Aorta (tissue), 5 donors: ENCODE results near the gene OSBPL10. TPM values are rescaled to one million over a fixed set of nuclear protein-coding genes. Genes with fewer than 3 reads are reported as not detected.

Experiments
- ATAC-seq: fragments of 200-7000 bp; cut with Tn5 transposase; one replicate; pipeline ENCODE4 v1.9.1; 2022; ENCODE audit warnings: moderate library complexity; ENCODE audit not compliant: low FRiP score
- DNase-seq, 2 donors: peaks; one replicate each; pipeline ENCODE4 v3.0.0-alpha.2; 2020
- H3K27ac ChIP-seq, 2 donors: one replicate each; pipeline ENCODE4 v1.5.1; 2013; ENCODE audit warnings: low read length in 2 of 2, mild to moderate bottlenecking in 2 of 2, moderate library complexity in 2 of 2, control low read depth in 1 of 2, inconsistent platforms in 1 of 2, low read depth in 1 of 2
- H3K27me3 ChIP-seq, 2 donors: one replicate each; pipeline ENCODE4 v1.6.1; 2013; ENCODE audit warnings: control low read depth in 1 of 2, low read length in 1 of 2, mild to moderate bottlenecking in 1 of 2, moderate library complexity in 1 of 2; ENCODE audit not compliant: insufficient read depth in 2 of 2, control insufficient read depth in 1 of 2
- H3K36me3 ChIP-seq, 2 donors: one replicate each; pipeline ENCODE4 v1.6.1; 2013; ENCODE audit warnings: control low read depth in 1 of 2, low read length in 1 of 2, mild to moderate bottlenecking in 1 of 2; ENCODE audit not compliant: insufficient read depth in 2 of 2, control insufficient read depth in 1 of 2
- H3K4me1 ChIP-seq, 2 donors: one replicate each; pipeline ENCODE4 v1.6.1; 2013; ENCODE audit warnings: low read length in 2 of 2, control low read depth in 1 of 2, mild to moderate bottlenecking in 1 of 2, moderate library complexity in 1 of 2; ENCODE audit not compliant: insufficient read depth in 2 of 2, control insufficient read depth in 1 of 2
- H3K4me3 ChIP-seq, 2 donors: one replicate each; pipeline ENCODE4 v1.5.1; 2013; ENCODE audit warnings: low read length in 2 of 2, control low read depth in 1 of 2, mild to moderate bottlenecking in 1 of 2
- H3K9me3 ChIP-seq: one replicate; pipeline ENCODE4 v1.6.1; 2013; ENCODE audit warnings: mild to moderate bottlenecking, low read length; ENCODE audit not compliant: control insufficient read depth
- WGBS, 2 donors: extraction: QIAGEN DNeasy Blood & Tissue Kit; methylation state at CpG; one replicate each; pipeline ENCODE4 v1.1.7; 2013; 5-methylcytosine and 5-hydroxymethylcytosine counted together
- intact Hi-C, 2 donors: fragments of 100-400 bp; cut with DNase I; formaldehyde crosslinking; loops; one replicate each; pipeline versions ENCODE4 v1.14.2 to v1.15.0; 2022
- polyA plus RNA-seq, 2 donors: library from polyadenylated mRNA; stranded (reverse); fragments of 200-250 nt; gene quantifications; one replicate each; pipeline ENCODE4 v1.2.3, GENCODE V29; 2013
- total RNA-seq, 2 donors: library from RNA; stranded (reverse); fragmentation: NEBNext Ultra II Directional; extraction: Animal tissue kit (Norgen Biotek cat#: 25700); gene quantifications; one replicate each; pipeline ENCODE4 v1.2.1, GENCODE V29; 2021
- donor health status: healthy with polysubstance abuse.
- donor health status: Bipolar disorder and iron deficiency.
- donor health status: DM: no; HTN: no; CAD: no.
- donor health status: DM: no; HTN: no; CAD: no.
- donor health status: DM: yes; HTN: yes; CAD: no.

OSBPL10 gene
- total and polyA plus RNA-seq, 4 donors, result 3.1 to 47.9 (median 17.4) TPM

DNA sequence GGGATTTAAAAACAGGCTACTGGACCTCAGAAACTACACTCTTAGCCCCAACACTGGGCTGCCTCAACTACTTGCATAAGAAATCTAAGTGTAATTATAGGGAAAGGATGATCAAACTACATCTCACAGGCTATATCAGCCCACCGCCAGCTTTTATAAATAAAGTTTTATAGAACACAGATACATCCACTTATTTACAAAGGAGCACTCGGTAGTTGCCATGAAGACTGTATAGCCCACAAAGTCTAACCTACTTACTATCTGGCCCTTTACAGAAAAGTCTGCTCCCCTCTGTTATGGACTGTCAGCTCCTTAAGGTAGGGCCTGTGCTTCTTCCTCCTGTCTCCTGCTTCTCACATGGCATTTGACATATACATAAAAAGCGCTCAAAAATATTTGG is 9.5 kb downstream of the OSBPL10 start:
- intact Hi-C loops, result no loop called here
- WGBS, 2 donors, result 96 to 98% methylated on average over 3 of the region's 3 CpGs
- no peak overlapping the region for H3K27ac ChIP-seq
- DNase-seq (no peak), ATAC-seq (no peak)
- no peaks in the 10 kb centered on the region for H3K9me3 ChIP-seq
- H3K36me3 ChIP-seq, result peaks cover 0 to 3% of the 10 kb centered on the region in 2 donors
- H3K4me1 ChIP-seq, result peaks cover 0 to 5% of the 10 kb centered on the region in 2 donors
- H3K27me3 ChIP-seq, result no peaks in the 10 kb centered on the region
- no peak overlapping the region for H3K4me3 ChIP-seq

DNA sequence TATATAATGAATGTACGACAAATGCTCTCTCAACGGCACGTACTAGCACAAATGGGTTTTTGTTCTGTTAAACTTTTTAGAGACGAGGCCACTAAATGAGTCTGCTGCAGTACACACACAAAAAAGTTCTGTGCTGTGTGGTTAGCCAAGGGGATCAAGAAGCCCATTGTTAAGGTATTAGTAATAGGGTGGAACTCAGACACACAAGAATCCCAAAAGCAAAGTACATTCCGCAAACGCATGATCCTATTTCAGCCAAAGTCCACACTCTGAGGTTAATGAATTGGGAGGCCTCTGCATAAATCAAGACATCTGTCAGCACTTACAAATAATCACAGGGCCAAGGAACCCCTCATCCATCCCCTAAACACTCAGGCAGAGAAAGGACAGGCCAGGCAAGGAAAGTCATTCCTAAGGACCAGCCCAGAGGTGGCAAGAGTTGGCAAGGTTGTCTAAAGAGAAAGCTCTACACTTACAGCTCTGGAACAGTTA is 12.1 kb downstream of the OSBPL10 start:
- intact Hi-C loops, result no loop called here
- no peak for DNase-seq
- 14 to 18% methylated on average over 6 of the region's 6 CpGs for WGBS, 2 donors
- H3K27ac ChIP-seq, result peak overlapping the region; percentile 80 to 95
- no peaks in the 10 kb centered on the region for H3K36me3 ChIP-seq
- ATAC-seq, result peak; percentile 74
- H3K4me3 ChIP-seq, result no peak overlapping the region
- no peaks in the 10 kb centered on the region for H3K27me3 ChIP-seq
- H3K4me1 ChIP-seq, result peaks cover 0 to 5% of the 10 kb centered on the region in 2 donors
- no peaks in the 10 kb centered on the region for H3K9me3 ChIP-seq

DNA sequence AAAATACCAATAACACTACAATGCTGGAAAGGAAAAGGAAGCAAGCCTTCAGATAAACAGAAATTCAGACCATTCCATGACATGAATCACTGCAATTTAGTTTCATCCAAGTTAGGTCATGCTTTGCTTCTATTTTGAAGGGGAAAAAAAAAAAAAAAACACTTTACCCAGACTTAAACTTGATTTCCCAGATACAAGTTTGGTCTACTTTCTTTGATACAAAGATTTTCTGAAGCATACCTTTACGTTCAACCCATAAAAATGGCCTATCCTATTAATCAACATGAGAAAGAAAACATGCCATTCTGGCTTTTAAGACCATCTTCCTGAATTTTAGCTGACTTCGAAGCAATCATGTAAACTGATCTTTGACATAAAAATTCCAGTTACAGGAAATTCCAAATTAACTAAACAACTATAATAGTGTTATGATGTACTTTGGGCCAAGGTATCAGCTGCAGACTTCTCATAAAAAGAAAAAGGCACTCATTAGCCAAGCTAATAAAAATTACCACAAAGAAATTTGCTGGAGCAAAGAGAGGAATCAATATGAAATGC is 12.6 kb downstream of the OSBPL10 start:
- ATAC-seq, result no peak
- WGBS, 2 donors, result 13 to 21% methylated on average over 2 of the region's 2 CpGs
- H3K9me3 ChIP-seq, result no peaks in the 10 kb centered on the region
- H3K4me3 ChIP-seq, result peak overlapping the region in 1 of 2 donors; percentile 18
- no peaks in the 10 kb centered on the region for H3K36me3 ChIP-seq
- H3K4me1 ChIP-seq, result peaks cover 0 to 5% of the 10 kb centered on the region in 2 donors
- intact Hi-C loops, result no loop called here
- no peak for DNase-seq
- H3K27me3 ChIP-seq, result no peaks in the 10 kb centered on the region
- H3K27ac ChIP-seq, result peak overlapping the region in 1 of 2 donors; percentile 80

DNA sequence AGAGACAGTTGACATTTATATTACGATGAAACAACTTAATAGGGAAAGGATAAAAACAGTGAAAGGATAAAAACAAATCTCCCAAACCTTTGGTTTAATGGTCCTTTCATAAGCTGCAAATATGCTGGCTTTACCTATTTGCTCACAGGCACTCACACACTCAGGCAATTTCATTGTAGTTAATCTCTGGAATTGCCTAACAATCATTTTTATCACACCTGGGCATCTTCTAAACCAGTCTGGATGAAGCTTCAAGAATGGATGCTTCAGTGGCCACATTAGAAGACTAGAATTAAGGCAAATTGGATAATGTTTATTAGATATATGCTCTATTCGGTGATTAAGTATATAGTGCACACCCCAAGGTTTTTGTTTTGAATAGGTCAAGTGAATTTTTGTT is 13.5 kb downstream of the OSBPL10 start:
- intact Hi-C loops, result no loop called here
- 85 to 87% methylated on average over 2 of the region's 2 CpGs for WGBS, 2 donors
- no peak overlapping the region for H3K27ac ChIP-seq

DNA sequence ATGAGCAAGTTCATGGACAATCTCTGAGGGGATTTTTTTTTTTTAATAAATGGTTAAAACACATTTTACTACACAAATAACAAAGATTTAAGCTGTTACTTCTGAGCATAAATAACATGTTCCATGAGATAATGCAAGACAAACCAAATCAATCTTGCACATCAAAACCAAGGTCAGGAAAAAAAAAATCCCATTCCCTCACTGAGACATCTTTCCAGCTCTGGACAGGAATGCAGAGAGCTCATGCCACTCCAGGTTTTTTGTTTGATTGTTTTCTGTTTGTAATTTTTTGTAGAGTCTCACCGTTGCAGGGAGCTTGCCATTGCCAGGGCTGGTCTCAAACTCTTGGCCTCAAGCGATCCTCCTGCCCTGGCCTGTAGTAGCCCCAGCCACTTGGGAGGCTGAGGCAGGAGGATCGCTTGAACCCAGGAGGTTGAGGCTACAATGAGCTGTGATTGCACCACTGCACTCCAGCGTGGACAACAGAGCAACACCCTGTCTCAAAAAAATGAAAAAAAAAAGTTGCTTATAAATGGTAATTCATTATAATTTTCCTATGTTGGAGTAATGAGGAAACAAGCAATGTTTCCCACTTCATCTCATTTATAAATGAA is 14.0 kb downstream of the OSBPL10 start:
- 77 to 82% methylated on average over 4 of the region's 4 CpGs for WGBS, 2 donors
- intact Hi-C loops, result no loop called here
- ATAC-seq (no peak), DNase-seq (no peak)
- H3K36me3 ChIP-seq, result no peaks in the 10 kb centered on the region
- H3K27me3 ChIP-seq, result no peaks in the 10 kb centered on the region
- peaks cover 0 to 5% of the 10 kb centered on the region in 2 donors for H3K4me1 ChIP-seq
- no peaks in the 10 kb centered on the region for H3K9me3 ChIP-seq
- H3K27ac ChIP-seq, result peak overlapping the region in 1 of 2 donors; percentile 71
- no peak overlapping the region for H3K4me3 ChIP-seq

More for the DNA sequence above, 13.5 kb downstream of the OSBPL10 start:
- H3K36me3 ChIP-seq, result no peaks in the 10 kb centered on the region
- no peaks in the 10 kb centered on the region for H3K9me3 ChIP-seq
- H3K4me1 ChIP-seq, result peaks cover 0 to 5% of the 10 kb centered on the region in 2 donors
- no peak for ATAC-seq
- DNase-seq, result no peak
- H3K27me3 ChIP-seq, result no peaks in the 10 kb centered on the region
- H3K4me3 ChIP-seq, result no peak overlapping the region

DNA sequence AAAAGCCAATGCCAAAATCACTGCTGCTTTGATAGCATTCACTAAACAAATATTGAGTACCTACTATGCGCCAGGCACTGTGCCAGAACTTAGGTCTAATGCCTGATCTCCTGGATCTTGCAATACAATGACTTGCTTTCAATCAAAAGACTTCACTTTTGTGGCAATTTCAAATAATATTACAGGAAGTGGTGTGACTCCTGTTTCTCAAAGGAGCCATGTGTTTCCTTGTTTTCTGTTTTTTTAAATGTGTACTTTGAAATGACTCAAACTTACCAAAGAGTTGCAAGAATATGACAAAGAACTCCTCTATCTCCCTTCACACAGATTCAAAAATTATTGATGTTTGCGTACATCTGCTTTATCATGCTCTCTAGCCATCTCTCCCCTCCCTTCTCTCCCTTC is 18.3 kb downstream of the OSBPL10 start:
- H3K4me3 ChIP-seq, result no peak overlapping the region
- peaks cover 6 to 9% of the 10 kb centered on the region in 2 donors for H3K4me1 ChIP-seq
- H3K9me3 ChIP-seq, result no peaks in the 10 kb centered on the region
- WGBS, 2 donors, result 90 to 91% methylated on average over 2 of the region's 2 CpGs
- no peaks in the 10 kb centered on the region for H3K27me3 ChIP-seq
- ATAC-seq, result no peak
- no peak for DNase-seq
- H3K36me3 ChIP-seq, result no peaks in the 10 kb centered on the region
- intact Hi-C loops, result no loop called here
- H3K27ac ChIP-seq, result no peak overlapping the region

DNA sequence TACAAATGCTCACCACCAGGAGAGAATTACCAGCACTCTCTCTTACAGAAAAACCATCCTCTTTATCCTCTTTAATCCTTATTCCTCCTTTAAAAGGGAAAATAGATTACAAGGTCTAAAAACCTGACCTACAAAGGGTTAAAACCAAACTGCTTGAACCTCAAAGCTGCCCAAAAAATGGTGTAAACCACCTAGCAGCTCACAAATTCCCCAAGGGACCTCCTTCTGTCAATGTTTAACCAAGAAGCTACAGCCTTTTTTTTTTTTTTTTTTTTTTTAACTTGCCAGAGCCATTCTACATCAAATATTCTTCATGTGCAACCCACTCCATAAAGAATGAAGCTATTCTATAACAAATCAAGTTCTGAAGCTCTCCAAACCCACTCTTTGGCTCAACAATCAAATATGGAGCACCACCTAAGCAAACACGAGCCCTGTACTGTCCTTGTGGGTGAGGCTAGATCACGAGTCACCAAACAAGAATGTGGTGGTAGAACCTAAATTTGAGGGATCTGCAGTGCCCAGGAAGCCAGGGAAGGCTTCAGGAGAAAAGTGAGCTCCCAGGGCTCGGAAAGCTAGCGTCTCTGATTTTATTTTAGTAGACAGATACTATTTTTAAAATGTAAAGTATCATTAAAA is 20.1 kb downstream of the OSBPL10 start:
- WGBS, 2 donors, result 15 to 19% methylated on average over 4 of the region's 4 CpGs
- Histone ChIP-seq H3K4me1 (peaks cover 6 to 9% of the 10 kb centered on the region in 2 donors), H3K4me3 (no peak overlapping the region), H3K9me3 (no peaks in the 10 kb centered on the region), H3K27me3 (no peaks in the 10 kb centered on the region), H3K36me3 (no peaks in the 10 kb centered on the region), H3K27ac (peak overlapping the region; percentile 77 to 86)
- intact Hi-C loops, result no loop called here
- ATAC-seq (no peak), DNase-seq (no peak)

DNA sequence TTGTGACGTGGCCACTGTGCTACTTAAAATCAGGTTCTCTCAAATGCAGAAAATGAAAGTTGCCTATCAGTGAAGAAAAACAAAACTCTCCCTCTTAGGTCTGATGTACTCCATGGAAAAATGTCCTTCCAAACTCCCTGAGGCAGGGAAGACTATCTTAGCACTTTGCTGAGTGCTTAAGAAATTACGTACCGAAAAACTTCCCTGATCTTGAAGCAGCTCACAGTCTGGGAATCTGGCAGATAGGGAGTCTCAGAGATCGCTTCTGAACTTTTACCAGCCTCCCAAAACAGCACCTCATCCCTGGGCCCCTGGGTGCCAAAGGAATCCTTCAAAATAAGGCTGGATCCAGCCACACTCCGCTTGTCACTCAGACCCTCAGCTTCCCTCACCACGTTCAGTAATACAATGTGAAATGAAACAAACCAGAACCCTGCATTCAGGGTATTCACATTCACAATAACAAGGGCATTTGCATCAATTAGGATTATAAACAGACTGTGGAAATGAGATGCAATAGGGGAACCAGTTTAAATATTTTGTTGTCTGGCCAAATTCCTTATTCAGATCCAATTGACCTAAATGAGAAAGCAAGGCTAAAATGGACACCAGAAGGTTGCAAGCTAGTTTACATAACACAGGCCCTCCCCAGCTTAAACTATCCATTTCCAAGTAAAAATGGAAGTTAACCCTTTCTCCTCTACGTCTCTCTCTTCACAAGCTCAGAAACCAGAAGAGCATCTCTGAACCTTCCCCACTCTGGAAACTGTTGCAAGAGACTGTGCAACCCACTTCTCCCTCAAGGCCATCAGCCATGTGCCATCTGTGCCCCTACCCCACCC is 20.9 kb downstream of the OSBPL10 start:
- peak overlapping the region; percentile 72 to 97 for H3K27ac ChIP-seq
- 10 to 12% methylated on average over 7 of the region's 7 CpGs for WGBS, 2 donors
- peaks cover 0 to 2% of the 10 kb centered on the region in 2 donors for H3K36me3 ChIP-seq
- ATAC-seq (peak; percentile 56), DNase-seq (no peak)
- H3K27me3 ChIP-seq, result no peaks in the 10 kb centered on the region
- peak overlapping the region; percentile 18 to 52 for H3K4me3 ChIP-seq
- peaks cover 3% of the 10 kb centered on the region for H3K9me3 ChIP-seq
- intact Hi-C loops, result no loop called here
- peaks cover 6 to 9% of the 10 kb centered on the region in 2 donors for H3K4me1 ChIP-seq
